Stimulated activated naive CD4-positive, alpha-beta T cell (primary cell): ENCODE data around the gene SORCS2.

Source experiments
- DNase-seq, 6 experiments: peaks; one replicate each; lab custom pipeline; 2025; lab: John Stamatoyannopoulos, UW

The SORCS2 gene

GRCh38 chr4:7288751-7289523 lies 96.6 kb downstream of the SORCS2 start:
- DNase-seq, result no peak

- DNase-seq, result no peak
Measured at GRCh38 chr4:7289589-7289988, 97.3 kb downstream of the SORCS2 start.

GRCh38 chr4:7291372-7292114 lies 99.2 kb downstream of the SORCS2 start:
- no peak for DNase-seq

GRCh38 chr4:7293703-7294102 lies 101.4 kb downstream of the SORCS2 start:
- no peak for DNase-seq

DNA sequence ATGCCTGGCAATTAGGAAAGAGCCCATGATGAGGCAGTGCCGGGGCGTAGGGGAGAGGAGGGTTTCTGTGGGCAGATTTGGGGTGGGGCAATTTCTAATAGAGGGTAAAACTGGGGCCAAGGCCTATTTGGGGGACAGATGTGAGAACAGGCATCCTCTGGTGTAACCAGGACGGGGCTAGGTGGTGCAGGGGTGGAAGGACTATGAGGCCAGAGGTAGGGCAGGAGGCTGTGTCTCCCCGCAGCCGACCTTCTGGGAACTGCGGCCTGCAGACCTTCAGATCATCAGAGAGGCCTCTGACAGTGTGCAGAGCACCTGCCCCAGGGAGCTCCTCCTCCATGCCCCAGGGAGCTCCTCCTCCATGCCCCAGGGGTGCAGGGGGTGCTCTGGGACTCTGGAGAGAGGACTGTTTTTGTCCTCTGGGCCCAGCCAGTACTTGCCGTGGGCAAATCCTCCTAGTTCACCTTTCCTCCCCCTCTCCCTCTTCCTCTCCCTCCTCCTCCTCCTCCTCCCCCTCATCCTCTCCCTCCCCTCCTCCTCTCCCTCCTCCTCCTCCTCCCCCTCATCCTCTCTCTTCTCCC lies 101.9 kb downstream of the SORCS2 start:
- no peak for DNase-seq

- DNase-seq, result no peak
Measured at GRCh38 chr4:7295197-7295910, 103.0 kb downstream of the SORCS2 start.

GRCh38 chr4:7295911-7296660 lies 103.7 kb downstream of the SORCS2 start:
- no peak for DNase-seq

GRCh38 chr4:7296661-7297335 lies 104.5 kb downstream of the SORCS2 start:
- no peak for DNase-seq

GRCh38 chr4:7297374-7297773 lies 105.0 kb downstream of the SORCS2 start:
- DNase-seq, result no peak

DNA sequence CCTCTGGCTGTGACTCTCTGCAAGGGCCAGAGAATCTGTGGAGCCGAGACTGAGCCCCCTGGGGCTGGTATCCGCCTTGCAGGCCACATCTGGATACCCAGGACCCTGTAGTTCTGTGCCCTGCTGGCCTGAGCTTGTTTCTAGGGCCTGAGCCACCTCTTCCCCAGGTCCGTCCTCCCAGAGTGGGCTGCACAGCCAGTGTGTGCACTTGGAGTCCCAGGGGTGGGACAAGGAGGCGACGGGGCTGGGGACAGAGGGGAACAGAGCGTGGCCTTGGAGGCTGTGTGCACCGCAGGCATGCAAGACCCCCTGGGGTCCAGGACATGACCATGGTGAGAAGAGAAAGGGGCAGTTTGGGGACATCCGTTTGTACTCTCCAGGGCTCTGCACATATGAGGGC lies 105.5 kb downstream of the SORCS2 start:
- DNase-seq, result no peak

GRCh38 chr4:7298619-7299009 lies 106.3 kb downstream of the SORCS2 start:
- no peak for DNase-seq

- DNase-seq, result no peak
Measured at GRCh38 chr4:7299010-7299907, 106.9 kb downstream of the SORCS2 start.

DNA sequence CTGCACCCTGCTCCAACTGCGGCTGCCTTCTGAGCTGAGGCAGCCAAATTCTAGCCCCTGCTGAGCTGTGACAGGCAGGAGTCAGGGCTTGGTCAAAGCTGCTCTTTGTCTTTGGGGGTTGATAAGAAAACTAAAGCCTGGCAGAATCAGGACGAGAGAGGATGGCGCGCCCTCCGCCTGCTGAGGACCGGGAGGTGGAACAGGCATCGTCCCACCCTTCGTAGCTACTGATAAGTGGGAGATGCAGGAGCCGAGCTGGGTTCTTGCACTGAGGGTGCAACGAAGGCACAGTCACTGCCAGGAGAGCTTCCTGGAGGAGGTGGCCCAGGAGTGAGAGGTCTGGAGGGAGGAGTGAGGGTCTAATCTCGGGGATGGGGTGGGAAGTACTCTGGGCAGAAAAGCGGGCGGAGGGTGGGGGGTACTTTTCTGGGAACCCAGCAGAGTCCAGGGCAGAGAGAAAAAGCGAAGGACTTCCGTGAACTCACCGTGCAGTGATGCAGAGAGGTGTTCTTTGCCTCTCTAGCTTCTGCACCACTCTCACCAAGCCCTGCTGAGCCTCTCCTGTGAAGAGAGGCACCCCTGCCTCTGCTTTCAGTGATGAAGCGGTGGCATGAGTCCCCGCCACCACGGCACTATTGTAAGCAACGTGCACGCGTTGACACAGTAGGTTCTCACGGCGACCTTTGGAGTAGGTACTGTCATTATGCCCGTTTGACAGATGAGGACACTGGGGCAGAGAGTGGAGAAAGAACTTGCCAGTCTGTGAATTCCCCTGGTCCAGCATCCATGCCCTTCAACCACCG lies 107.8 kb downstream of the SORCS2 start:
- DNase-seq, result no peak

DNA sequence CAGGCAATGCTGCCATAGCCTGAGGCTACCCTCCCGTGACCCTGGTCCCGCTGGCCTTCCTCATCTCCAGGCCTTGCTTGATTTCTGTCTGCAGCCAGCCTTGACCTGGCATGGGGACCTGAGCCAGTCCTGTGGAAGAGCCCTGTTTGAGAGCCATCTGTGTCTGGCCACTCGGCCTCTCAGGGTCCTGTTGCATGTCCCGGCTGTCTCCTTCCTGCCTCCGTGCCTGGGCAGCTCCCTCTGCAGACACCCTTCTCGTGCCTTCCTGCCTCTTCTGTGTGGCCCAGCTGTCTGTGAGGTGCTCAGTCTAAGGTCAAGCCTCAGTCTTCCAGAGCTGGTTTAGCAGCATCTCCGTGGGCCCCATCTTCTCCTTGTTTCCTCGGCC lies 108.4 kb downstream of the SORCS2 start:
- DNase-seq, result no peak

- DNase-seq, result no peak
Measured at GRCh38 chr4:7301126-7301785, 108.9 kb downstream of the SORCS2 start.

DNA sequence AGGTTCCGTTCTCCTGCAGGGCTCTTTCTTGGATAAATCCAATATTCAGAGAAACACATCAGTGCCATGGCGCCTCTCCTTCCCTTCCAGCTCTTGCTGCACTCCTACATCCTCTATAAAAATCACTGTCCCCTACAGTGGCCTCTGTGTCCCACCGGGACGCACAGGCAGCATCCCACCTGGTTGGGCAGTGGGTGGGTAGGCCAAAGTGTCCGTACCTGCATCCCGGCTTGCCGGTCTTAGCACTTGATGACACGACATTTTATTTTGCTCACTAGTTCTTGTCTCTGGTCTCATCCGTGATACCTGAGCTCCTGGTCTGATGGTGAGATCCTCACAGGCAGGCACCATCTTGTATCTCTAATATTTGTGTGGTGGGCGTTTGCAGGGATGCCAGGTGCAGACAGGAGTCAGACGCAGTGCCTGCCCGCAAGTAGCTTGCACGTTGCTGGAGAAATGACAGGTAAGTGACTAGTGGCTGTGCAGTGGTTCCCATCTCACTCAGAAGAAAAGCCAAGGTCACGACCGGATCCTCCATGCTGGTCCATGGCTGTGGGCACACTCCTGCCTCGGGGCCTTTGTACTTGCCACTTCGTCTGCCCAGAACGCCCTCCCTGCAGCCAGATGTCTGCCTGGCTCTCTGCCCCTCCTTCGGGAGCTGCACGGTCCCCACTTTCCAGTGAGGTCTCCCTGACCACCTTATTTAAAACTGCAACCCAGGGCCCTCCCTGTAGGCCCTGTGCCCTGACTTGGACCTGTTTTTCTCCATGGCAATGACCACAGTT lies 109.7 kb downstream of the SORCS2 start:
- DNase-seq, result no peak

GRCh38 chr4:7302781-7303404 lies 110.6 kb downstream of the SORCS2 start:
- no peak for DNase-seq

- no peak for DNase-seq
Measured at GRCh38 chr4:7303561-7303960, 111.2 kb downstream of the SORCS2 start.
